HG02981 (cell line): Measurements from ENCODE around the gene PHF20.
"Not testable (repeated sequence)": the region's sequence is repeated elsewhere in the genome, so short reads cannot be mapped to it uniquely, and the experiment has no call there.

Experiments
- ATAC-seq: cut with Tn5 transposase; IDR thresholded peaks from one replicate; pipeline ENCODE4 v1.9.1; 2021; ENCODE audit warnings: mild to moderate bottlenecking, moderate library complexity; ENCODE audit not compliant: unreplicated experiment

Gene PHF20

GRCh38 chr20:35773154-35773751 is 1.4 kb downstream of the PHF20 start:
- ATAC-seq: no peak

DNA sequence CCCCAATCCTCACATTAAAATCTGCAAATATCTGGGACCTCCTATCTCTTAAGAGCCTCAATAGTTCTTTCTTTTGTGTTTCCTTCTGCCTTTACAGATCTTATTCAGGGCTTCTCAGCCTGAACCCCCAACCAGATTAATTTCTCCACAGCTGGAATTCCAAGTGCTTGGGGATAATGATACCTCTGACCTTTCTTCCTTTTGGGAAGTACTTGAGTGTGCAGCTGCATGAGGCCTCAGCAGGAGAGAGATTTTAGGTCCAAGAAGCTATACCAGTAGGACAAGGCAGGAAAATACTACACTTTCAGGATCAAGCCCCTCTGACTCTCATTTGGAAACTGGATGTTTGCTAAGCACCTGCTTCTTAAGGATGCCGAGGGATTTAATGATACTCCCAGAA is 2.6 kb downstream of the PHF20 start:
- ATAC-seq: no peak

- ATAC-seq: no peak
Observed at GRCh38 chr20:35776513-35777101, 4.8 kb downstream of the PHF20 start.

GRCh38 chr20:35783811-35784210 is 12.0 kb downstream of the PHF20 start:
- not testable (repeated sequence) for ATAC-seq

DNA sequence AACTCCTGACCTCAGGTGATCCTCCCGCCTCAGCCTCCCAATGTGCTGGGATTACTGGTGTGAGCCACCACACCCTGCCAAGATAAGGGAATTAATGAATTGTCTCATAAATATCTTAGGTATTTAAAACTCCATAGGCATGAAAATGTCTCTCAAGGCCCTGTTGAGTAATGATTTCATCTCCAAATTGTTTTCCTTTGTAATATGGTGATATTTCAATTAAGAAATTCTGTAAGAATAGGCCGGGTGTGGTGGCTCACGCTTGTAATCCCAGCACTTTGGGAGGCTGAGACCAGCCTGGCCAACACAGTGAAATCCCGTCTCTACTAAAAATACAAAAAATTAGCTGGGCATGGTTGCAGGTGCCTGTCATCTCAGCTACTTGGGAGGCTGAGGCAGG is 13.7 kb downstream of the PHF20 start:
- not testable (repeated sequence) for ATAC-seq

GRCh38 chr20:35788796-35789195 is 17.0 kb downstream of the PHF20 start:
- no peak for ATAC-seq

DNA sequence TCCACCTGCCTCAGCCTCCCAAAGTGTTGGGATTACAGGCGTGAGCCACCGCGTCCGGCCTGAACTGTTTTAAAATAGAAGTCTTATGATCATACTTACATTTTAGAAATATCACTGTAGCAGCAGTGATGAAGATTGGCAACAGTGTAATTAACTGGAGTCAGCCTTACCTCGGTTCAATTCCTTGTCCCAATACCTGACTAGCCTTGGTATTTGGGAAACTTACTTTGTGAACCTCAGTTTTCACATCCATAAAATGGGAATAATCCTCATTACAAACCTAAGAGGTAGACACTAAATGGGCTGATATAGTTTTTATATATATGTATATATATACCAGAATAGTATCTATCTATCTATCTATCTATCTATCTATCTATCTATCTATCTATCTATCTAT is 19.3 kb downstream of the PHF20 start:
- no peak for ATAC-seq

- no peak for ATAC-seq
Observed at GRCh38 chr20:35791821-35792220, 20.0 kb downstream of the PHF20 start.

DNA sequence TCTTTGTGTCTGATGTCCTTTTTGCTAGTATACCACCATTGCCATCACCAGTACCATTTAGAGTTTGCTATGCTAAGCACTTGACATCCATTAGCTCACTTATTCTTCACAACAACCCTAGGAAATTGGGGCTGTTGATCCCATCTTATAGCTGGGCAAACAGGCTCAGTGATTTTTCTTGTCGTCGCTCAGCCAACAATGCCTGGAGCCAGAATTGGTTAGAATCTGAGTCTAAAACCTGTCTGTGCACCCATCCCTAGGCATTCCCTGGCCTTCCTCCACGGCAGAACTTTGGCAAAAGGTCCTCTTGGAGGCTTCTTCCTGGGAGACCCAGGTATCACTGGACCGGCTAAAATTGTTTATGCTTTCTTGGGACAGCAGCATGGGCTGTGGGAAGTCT is 20.9 kb downstream of the PHF20 start:
- ATAC-seq: no peak

- no peak for ATAC-seq
Observed at GRCh38 chr20:35796571-35796970, 24.8 kb downstream of the PHF20 start.

DNA sequence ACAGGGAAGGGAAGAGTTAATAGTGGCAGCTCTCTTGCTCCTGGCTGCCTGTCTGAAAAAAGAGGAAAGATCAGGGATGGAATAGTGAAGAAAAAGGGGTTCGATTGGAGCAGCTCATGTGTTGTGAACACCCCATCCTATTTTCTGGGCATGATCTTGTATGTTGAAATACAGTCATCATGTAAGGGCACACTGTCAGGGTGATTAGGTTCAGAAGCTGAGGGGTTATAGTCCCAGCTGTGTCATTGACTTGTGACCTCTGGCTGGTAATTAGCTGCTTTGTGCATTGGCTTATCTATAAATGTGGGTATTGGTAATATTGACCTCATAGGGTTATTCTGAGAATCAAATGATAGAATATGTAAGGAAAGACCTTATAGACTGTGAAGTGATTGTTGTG is 30.1 kb downstream of the PHF20 start:
- ATAC-seq: no peak

GRCh38 chr20:35806075-35806474 is 34.3 kb downstream of the PHF20 start:
- no peak for ATAC-seq

GRCh38 chr20:35807877-35808276 is 36.1 kb downstream of the PHF20 start:
- ATAC-seq: no peak

DNA sequence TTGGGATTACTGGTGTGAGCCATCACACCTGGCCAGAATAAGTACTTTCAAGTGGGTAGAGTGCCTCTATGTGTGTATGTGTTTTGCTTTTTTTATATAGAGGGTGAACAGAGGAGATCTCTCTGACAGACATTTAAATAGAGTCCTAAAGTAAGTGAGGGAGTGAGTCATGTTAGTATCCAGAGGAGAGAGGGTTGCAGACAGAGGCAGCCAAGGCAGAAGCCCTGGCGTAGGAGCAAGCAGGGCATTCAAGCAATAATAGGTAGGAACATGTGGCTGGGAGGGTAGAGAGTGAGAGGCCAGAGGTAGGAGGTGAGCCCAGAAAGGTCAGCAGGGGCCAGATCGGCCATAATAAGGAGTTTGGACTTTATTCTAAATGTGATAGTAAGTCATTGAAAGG is 48.9 kb downstream of the PHF20 start:
- no peak for ATAC-seq

DNA sequence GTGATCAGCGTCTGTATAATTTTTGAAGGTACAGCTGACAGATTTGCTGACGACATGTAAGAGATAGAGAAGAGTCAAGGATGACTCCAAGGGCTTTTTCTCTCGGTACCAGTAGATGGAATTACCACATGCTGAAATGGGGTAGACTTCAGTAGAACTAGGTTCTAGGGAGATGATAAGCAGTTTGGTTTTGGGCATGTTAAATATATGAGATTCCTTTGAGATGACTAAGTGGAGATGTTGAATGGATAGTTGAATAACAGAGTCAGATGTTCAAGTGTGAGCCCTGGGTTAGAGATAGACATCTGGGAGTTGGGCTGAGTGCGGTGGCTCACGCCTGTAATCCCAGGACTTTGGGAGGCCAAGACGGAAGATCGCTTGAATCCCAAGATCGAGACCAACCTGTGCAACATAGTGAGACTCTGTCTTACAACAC is 50.0 kb downstream of the PHF20 start:
- ATAC-seq: no peak

GRCh38 chr20:35823147-35823546 is 51.3 kb downstream of the PHF20 start:
- ATAC-seq: no peak

- ATAC-seq: no peak
Observed at GRCh38 chr20:35823937-35824336, 52.1 kb downstream of the PHF20 start.

DNA sequence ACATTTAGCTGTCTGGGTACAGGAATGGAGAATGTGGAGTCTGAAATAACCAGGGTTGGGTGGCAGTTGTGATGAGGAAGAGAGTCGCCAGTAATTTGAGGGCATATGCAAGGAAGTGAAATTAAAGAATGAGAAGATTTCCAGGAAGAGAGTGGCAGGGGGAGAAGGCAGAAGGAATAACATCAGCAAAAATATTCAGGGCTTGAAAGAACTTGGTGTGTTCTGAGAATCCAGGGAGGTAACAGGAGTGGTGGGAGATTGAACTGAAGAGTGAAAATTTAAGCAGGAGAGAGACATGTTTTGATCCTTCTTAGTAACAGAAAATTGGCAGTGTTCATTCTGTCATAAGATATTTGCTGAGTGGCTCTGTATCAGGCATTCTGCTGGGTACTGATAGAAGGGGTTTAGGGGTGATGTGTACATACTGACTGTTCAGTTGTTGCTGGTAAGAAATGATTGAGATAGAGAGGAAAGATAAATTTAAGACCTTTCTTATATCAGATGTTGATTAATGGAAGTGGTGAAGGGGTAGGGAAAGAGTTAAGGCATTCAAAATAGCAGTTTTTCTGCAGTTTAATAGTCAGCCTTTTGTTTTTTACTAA is 54.7 kb downstream of the PHF20 start:
- ATAC-seq: no peak

DNA sequence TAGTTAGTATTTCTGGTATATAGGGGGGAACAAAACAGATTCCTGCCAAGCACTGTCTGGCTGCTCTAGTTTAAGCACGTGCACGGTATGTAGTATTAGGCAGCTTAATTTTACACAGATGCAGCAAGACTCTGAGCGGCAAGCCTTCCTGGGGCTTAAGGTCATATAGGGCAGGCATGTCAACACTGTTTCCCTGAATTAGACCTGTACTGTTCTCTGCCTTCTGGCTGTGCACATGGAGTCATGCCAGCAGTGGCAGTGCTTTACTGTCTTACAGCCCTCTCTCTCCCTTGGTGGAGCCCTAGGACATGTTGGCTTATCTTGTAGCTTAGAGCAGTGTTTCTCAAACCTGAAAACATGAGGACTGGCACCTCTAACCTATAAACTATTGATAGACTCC is 56.6 kb downstream of the PHF20 start:
- ATAC-seq: no peak

- ATAC-seq: no peak
Observed at GRCh38 chr20:35828916-35829315, 57.1 kb downstream of the PHF20 start.

- no peak for ATAC-seq
Observed at GRCh38 chr20:35830264-35830663, 58.4 kb downstream of the PHF20 start.

GRCh38 chr20:35831029-35831428 is 59.2 kb downstream of the PHF20 start:
- no peak for ATAC-seq

GRCh38 chr20:35831971-35832370 is 60.2 kb downstream of the PHF20 start:
- ATAC-seq: no peak
